H1 (cell line): ENCODE results near the gene GLYR1. TPM values are rescaled to one million over a fixed set of nuclear protein-coding genes. Genes with fewer than 3 reads are reported as not detected.

Experiments used
- CTCF ChIA-PET: fragments of 300-600 bp; sonication (Branson Sonifier 250); formaldehyde crosslinking; loops from one replicate; lab custom pipeline; 2021; ENCODE audit not compliant: partially characterized antibody; lab: Charles Lee
- POLR2A ChIA-PET: fragments of 300-600 bp; sonication (Branson Sonifier 250); formaldehyde crosslinking; loops from one replicate; lab custom pipeline; 2021; ENCODE audit warnings: inconsistent platforms; ENCODE audit not compliant: partially characterized antibody; lab: Charles Lee
- DNase-seq, 2 experiments: peaks; one replicate each; pipeline versions ENCODE4 v3.0.0 to v3.0.0-alpha.2; 2010 to 2022; ENCODE audit warnings: low spot score in 2 of 2, low read depth in 1 of 2, mixed read lengths in 1 of 2
- FAIRE-seq: peaks from 2 replicates; lab custom pipeline; 2011; peaks lifted over from hg19 to GRCh38; lab: Jason Lieb, UNC
- H2AFZ ChIP-seq: 2 replicates; pipeline ENCODE4 v1.8.1; 2012; ENCODE audit warnings: low read length, inconsistent platforms
- H2AK5ac ChIP-seq: 2 replicates; pipeline ENCODE4 v1.6.1; 2013; ENCODE audit warnings: low read depth, low read length
- H2BK120ac ChIP-seq: replicated peaks from 2 replicates; pipeline ENCODE3; 2013; ENCODE audit warnings: low read depth, low read length, inconsistent platforms
- H2BK12ac ChIP-seq: 2 replicates; pipeline ENCODE4 v1.6.1; 2013; ENCODE audit warnings: low read depth, low read length
- H2BK15ac ChIP-seq: 2 replicates; pipeline ENCODE4 v1.6.1; 2013; ENCODE audit warnings: low read length
- H2BK20ac ChIP-seq: 2 replicates; pipeline ENCODE4 v1.6.1; 2013; ENCODE audit warnings: low read length
- H2BK5ac ChIP-seq: 2 replicates; pipeline ENCODE4 v1.6.1; 2013; ENCODE audit warnings: low read depth, low read length
- H3K14ac ChIP-seq: 2 replicates; pipeline ENCODE4 v1.6.1; 2013; ENCODE audit warnings: inconsistent platforms; ENCODE audit not compliant: insufficient read length
- H3K18ac ChIP-seq: 2 replicates; pipeline ENCODE4 v1.6.1; 2013; ENCODE audit warnings: low read length; ENCODE audit errors: extremely low read depth
- H3K23ac ChIP-seq: 2 replicates; pipeline ENCODE4 v1.6.1; 2013; ENCODE audit warnings: inconsistent platforms; ENCODE audit not compliant: insufficient read length
- H3K23me2 ChIP-seq: 2 replicates; pipeline ENCODE4 v1.6.1; 2013; ENCODE audit warnings: low read depth, low read length
- H3K27ac ChIP-seq: 2 replicates; pipeline ENCODE4 v1.6.1; 2011; ENCODE audit warnings: low read depth, low read length, inconsistent platforms
- H3K27me3 ChIP-seq, 4 experiments: replicated peaks in 1 of 4; 1 replicate in 1 of 4; 2 replicates in 3 of 4; pipeline versions ENCODE4 v1.6.1 to v1.8.1; 2011 to 2013; ENCODE audit warnings: low read length in 3 of 4, mild to moderate bottlenecking in 3 of 4, inconsistent platforms in 2 of 4, mixed read lengths in 2 of 4, moderate library complexity in 1 of 4; ENCODE audit not compliant: control insufficient read depth in 3 of 4, insufficient read depth in 3 of 4; ENCODE audit errors: extremely low read depth in 1 of 4
- H3K36me3 ChIP-seq, 4 experiments: 2 replicates each; pipeline versions ENCODE4 v1.6.1 to v1.8.1; 2011 to 2013; ENCODE audit warnings: mild to moderate bottlenecking in 4 of 4, low read length in 3 of 4, moderate library complexity in 2 of 4, control low read depth in 1 of 4, inconsistent platforms in 1 of 4; ENCODE audit not compliant: insufficient read depth in 4 of 4, control insufficient read depth in 2 of 4
- H3K4ac ChIP-seq: replicated peaks from 2 replicates; pipeline ENCODE3; 2013; ENCODE audit warnings: low read length, low read depth, mixed read lengths, inconsistent platforms; ENCODE audit not compliant: insufficient read length
- H3K4me1 ChIP-seq, 4 experiments: replicated peaks in 1 of 4; 1 replicate in 1 of 4; 2 replicates in 3 of 4; pipeline versions ENCODE4 v1.6.1 to v1.8.1; 2011 to 2013; ENCODE audit warnings: low read length in 3 of 4, inconsistent platforms in 2 of 4, mixed read lengths in 1 of 4; ENCODE audit not compliant: insufficient read depth in 4 of 4, control insufficient read depth in 3 of 4
- H3K4me2 ChIP-seq, 2 experiments: 2 replicates each; pipeline versions ENCODE4 v1.6.1 to v1.8.1; 2011 to 2013; ENCODE audit warnings: low read depth in 2 of 2, low read length in 2 of 2, control low read depth in 1 of 2, inconsistent platforms in 1 of 2, mild to moderate bottlenecking in 1 of 2; ENCODE audit not compliant: insufficient read depth in 1 of 2
- H3K4me3 ChIP-seq, 4 experiments: fragments of 200-600, 300-600 bp in 1 of 4; sonication (generic), shearing (Covaris generic), sonication (Bioruptor Twin) in 1 of 4; 2 replicates each; pipeline versions ENCODE4 v1.5.1 to v1.8.1; 2011 to 2016; ENCODE audit warnings: low read length in 4 of 4, low read depth in 3 of 4, control low read depth in 2 of 4, inconsistent platforms in 2 of 4, mild to moderate bottlenecking in 2 of 4, mixed read lengths in 1 of 4, moderate library complexity in 1 of 4; ENCODE audit not compliant: insufficient read depth in 2 of 4; ENCODE audit errors: extremely low read depth in 1 of 4
- H3K56ac ChIP-seq: replicated peaks from 2 replicates; pipeline ENCODE3; 2013; ENCODE audit warnings: low read depth, mild to moderate bottlenecking, mixed read lengths, low read length, inconsistent platforms; ENCODE audit not compliant: insufficient read length
- H3K79me1 ChIP-seq: 2 replicates; pipeline ENCODE4 v1.6.1; 2013; ENCODE audit warnings: low read depth, low read length, control low read depth
- H3K79me2 ChIP-seq, 2 experiments: 2 replicates each; pipeline versions ENCODE4 v1.6.1 to v1.8.1; 2012 to 2013; ENCODE audit warnings: low read length in 2 of 2, mild to moderate bottlenecking in 2 of 2, inconsistent platforms in 1 of 2; ENCODE audit not compliant: insufficient read depth in 2 of 2, control insufficient read depth in 1 of 2
- H3K9ac ChIP-seq, 4 experiments: replicated peaks in 1 of 4; 1 replicate in 1 of 4; 2 replicates in 3 of 4; pipeline versions ENCODE4 v1.6.1 to v1.8.1; 2011 to 2013; ENCODE audit warnings: low read depth in 3 of 4, low read length in 3 of 4, control low read depth in 2 of 4, mild to moderate bottlenecking in 2 of 4, moderate library complexity in 2 of 4, inconsistent platforms in 1 of 4; ENCODE audit errors: extremely low read depth in 1 of 4
- H3K9me3 ChIP-seq, 2 experiments: 2 replicates each; pipeline versions ENCODE4 v1.6.1 to v1.8.1; 2012 to 2013; ENCODE audit warnings: mild to moderate bottlenecking in 2 of 2, moderate library complexity in 2 of 2, control low read depth in 1 of 2, inconsistent platforms in 1 of 2, low read depth in 1 of 2, low read length in 1 of 2, mixed read lengths in 1 of 2; ENCODE audit not compliant: insufficient read depth in 2 of 2
- H4K20me1 ChIP-seq, 2 experiments: replicated peaks in 1 of 2; 2 replicates each; pipeline versions ENCODE3 to v1.8.1; 2011 to 2013; ENCODE audit warnings: inconsistent platforms in 2 of 2, low read length in 2 of 2, mild to moderate bottlenecking in 1 of 2; ENCODE audit not compliant: insufficient read depth in 2 of 2, control insufficient read depth in 1 of 2
- H4K5ac ChIP-seq: 2 replicates; pipeline ENCODE4 v1.6.1; 2013; ENCODE audit warnings: low read length, low read depth, mixed read lengths, inconsistent platforms; ENCODE audit not compliant: insufficient read length
- H4K8ac ChIP-seq: 2 replicates; pipeline ENCODE4 v1.8.0; 2013; ENCODE audit warnings: mild to moderate bottlenecking, moderate library complexity, low read length, inconsistent platforms; ENCODE audit not compliant: insufficient read depth; ENCODE audit errors: extremely low read depth
- H4K91ac ChIP-seq: replicated peaks from 2 replicates; pipeline ENCODE3; 2013; ENCODE audit warnings: low read length, mixed read lengths, inconsistent platforms; ENCODE audit not compliant: insufficient read length
- CTBP2 ChIP-seq: IDR thresholded peaks from 2 replicates; pipeline ENCODE4 v1.7.0; 2011; ENCODE audit warnings: borderline replicate concordance, mild to moderate bottlenecking, moderate library complexity, mixed read lengths, low read length; ENCODE audit not compliant: insufficient read depth, insufficient read length
- E2F6 ChIP-seq: IDR thresholded peaks from 2 replicates; pipeline ENCODE4 v1.6.1; 2012; ENCODE audit warnings: inconsistent platforms
- GABPA ChIP-seq: IDR thresholded peaks from 2 replicates; pipeline ENCODE4 v1.6.1; 2011; ENCODE audit warnings: mild to moderate bottlenecking, low read length, moderate library complexity, borderline replicate concordance; ENCODE audit not compliant: insufficient read depth
- KDM4A ChIP-seq: IDR thresholded peaks from one replicate; pipeline ENCODE4 v1.7.1; 2012; ENCODE audit warnings: low read depth, mild to moderate bottlenecking, moderate library complexity, low read length, inconsistent platforms; ENCODE audit not compliant: severe bottlenecking
- NRF1 ChIP-seq: IDR thresholded peaks from 2 replicates; pipeline ENCODE4 v1.6.1; 2011; ENCODE audit warnings: mild to moderate bottlenecking, low read depth, low read length, improper control_type of control experiment
- PHF8 ChIP-seq: fragments of 200-600 bp; sonication (generic); conservative IDR thresholded peaks from 2 replicates; pipeline ENCODE4 v1.7.1; 2012; ENCODE audit warnings: low read depth, mild to moderate bottlenecking, inconsistent platforms, low read length, moderate library complexity
- POU5F1 ChIP-seq: IDR thresholded peaks from 2 replicates; pipeline ENCODE4 v1.6.1; 2011; ENCODE audit warnings: low read depth, mild to moderate bottlenecking, low read length, moderate library complexity
- RFX5 ChIP-seq: IDR thresholded peaks from 2 replicates; pipeline ENCODE4 v1.6.1; 2011; ENCODE audit warnings: low read depth, low read length, improper control_type of control experiment, borderline replicate concordance
- SAP30 ChIP-seq: fragments of 300-600 bp; sonication (generic); IDR thresholded peaks from 2 replicates; pipeline ENCODE4 v1.7.1; 2012; ENCODE audit warnings: low read length, moderate library complexity, mild to moderate bottlenecking, inconsistent platforms; ENCODE audit not compliant: insufficient read depth, insufficient replicate concordance
- SIX5 ChIP-seq: IDR thresholded peaks from 2 replicates; pipeline ENCODE4 v1.6.1; 2011; ENCODE audit warnings: mild to moderate bottlenecking, low read depth, low read length
- SP2 ChIP-seq: IDR thresholded peaks from 2 replicates; pipeline ENCODE4 v1.6.1; 2012; ENCODE audit warnings: mild to moderate bottlenecking, low read length, inconsistent platforms
- WGBS, 2 experiments: shearing (Covaris generic) in 1 of 2; methylation state at CpG; one replicate each; pipeline versions ENCODE4 v1.1.6 to v1.1.7; 2013 to 2015; ENCODE audit warnings: low lambda C conversion rate in 2 of 2, mixed read lengths in 2 of 2, inconsistent platforms in 1 of 2, low coverage in 1 of 2, missing lambda C conversion rate in 1 of 2; ENCODE audit not compliant: insufficient replicate concordance in 2 of 2, insufficient coverage in 1 of 2, insufficient read length in 1 of 2; ENCODE audit errors: extremely low coverage in 1 of 2, missing lambda C conversion rate in 1 of 2; 5-methylcytosine and 5-hydroxymethylcytosine counted together
- polyA plus RNA-seq, 7 experiments: library from polyadenylated mRNA; depleted of rRNA in 3 of 7; stranded (reverse) in 5 of 7; unstranded in 2 of 7; fragments of >200 nt in 5 of 7; fragments of 200-250 nt in 2 of 7; gene quantifications; 1 replicate in 5 of 7; 2 replicates in 1 of 7; 4 replicates in 1 of 7; pipeline versions ENCODE4 v1.2.1 to v1.2.3, GENCODE V29; 2011 to 2013; ENCODE audit warnings: missing spikeins in 2 of 7, mixed read lengths in 2 of 7
- total RNA-seq: library from RNA; stranded (reverse); fragmentation: NEBNext Ultra II Directional; extraction: Animal tissue kit (Norgen Biotek cat#: 25700); gene quantifications from 2 replicates; pipeline ENCODE4 v1.2.1, GENCODE V29; 2021

Gene GLYR1
- total and polyA plus RNA-seq, 2 of the 8 experiments (the other 6 are each of a cell fraction or from before 2014, with no cell fraction given) = 50.2 to 115 TPM

GRCh38 chr16:4859190-4859899 is 12.3 kb upstream of the GLYR1 start:
- DNase-seq = no peak
- H3K27ac ChIP-seq = no peak overlapping the region

More at GRCh38 chr16:4859190-4859899, 12.3 kb upstream of the GLYR1 start:
- no peak overlapping the region for H4K5ac ChIP-seq
- H3K23me2 ChIP-seq = no peaks in the 10 kb centered on the region
- TF ChIP-seq PHF8 (no peak), RFX5 (no peak), GABPA (no peak), POU5F1 (no peak), SP2 (no peak), SAP30 (no peak), KDM4A (no peak), E2F6 (no peak), SIX5 (no peak), CTBP2 (no peak), NRF1 (no peak)
- peaks cover 3% of the 10 kb centered on the region; the same call in 1 of the 2 replicates for H3K79me1 ChIP-seq
- no peak overlapping the region for H2BK120ac ChIP-seq
- H3K36me3 ChIP-seq = peaks cover 27 to 74% (median 50%) of the 10 kb centered on the region in 4 experiments
- H3K9me3 ChIP-seq = no peaks in the 10 kb centered on the region
- FAIRE-seq = no peak
- H2BK12ac ChIP-seq = no peak overlapping the region
- H3K4me2 ChIP-seq = no peak overlapping the region
- H3K9ac ChIP-seq = no peak overlapping the region
- WGBS, 2 experiments = 92% methylated on average over 17 of the region's 17 CpGs; no CpG with 5 or more reads in 1 of the 2 experiments
- H2AFZ ChIP-seq = no peak overlapping the region
- H3K4me3 ChIP-seq = no peak overlapping the region
- ChIA-PET POLR2A (no interaction called here), CTCF (no interaction called here)
- H2BK5ac ChIP-seq = no peak overlapping the region
- H3K18ac ChIP-seq = no peak overlapping the region
- H2BK20ac ChIP-seq = no peak overlapping the region
- H3K27me3 ChIP-seq = no peaks in the 10 kb centered on the region
- no peak overlapping the region for H4K91ac ChIP-seq
- H3K79me2 ChIP-seq = peaks cover 0 to 18% of the 10 kb centered on the region in 2 experiments; a peak in 3 of 4 replicates
- H3K56ac ChIP-seq = no peak overlapping the region
- no peak overlapping the region for H3K23ac ChIP-seq
- no peak overlapping the region for H2AK5ac ChIP-seq
- no peak overlapping the region; the same call in 1 of the 2 replicates for H4K8ac ChIP-seq
- no peak overlapping the region for H3K4ac ChIP-seq
- H3K4me1 ChIP-seq = no peaks in the 10 kb centered on the region
- H4K20me1 ChIP-seq = peaks cover 4 to 11% of the 10 kb centered on the region in 2 experiments
- H3K14ac ChIP-seq = no peak overlapping the region
- H2BK15ac ChIP-seq = no peak overlapping the region
